Retinal pigment epithelial cell (primary cell): ENCODE measurements around the gene GBGT1.
"Not testable (repeated sequence)": the region's sequence is repeated elsewhere in the genome, so short reads cannot be mapped to it uniquely, and the experiment has no call there.

Source experiments
- DNase-seq: peaks from one replicate; pipeline ENCODE4 v3.0.0-alpha.2; 2010; ENCODE audit warnings: low read depth
- H3K4me3 ChIP-seq: 2 replicates; pipeline ENCODE4 v1.5.1; 2011; ENCODE audit warnings: mild to moderate bottlenecking, low read length, control low read depth, moderate library complexity
- CTCF ChIP-seq: conservative IDR thresholded peaks from 2 replicates; pipeline ENCODE4 v1.5.1; 2011; ENCODE audit warnings: low read depth, low read length, control low read depth, inconsistent platforms

GBGT1 gene

GRCh38 chr9:133163504-133164172 is at the start of gene GBGT1:
TSS of gene GBGT1 (minus strand) at chr9:133163914. CDS start at chr9:133162412, 1,502 bp downstream.
- H3K4me3 ChIP-seq = peak within 1 kb of the TSS; percentile 59
- DNase-seq = no peak
- TF ChIP-seq CTCF = no peak

GRCh38 chr9:133210609-133211008 is 46.9 kb upstream of the GBGT1 start:
- no peak for TF ChIP-seq CTCF
- H3K4me3 ChIP-seq = no peak overlapping the region
- no peak for DNase-seq

GRCh38 chr9:133210202-133210532 is 46.5 kb upstream of the GBGT1 start:
- TF ChIP-seq CTCF = no peak
- no peak for DNase-seq
- H3K4me3 ChIP-seq = no peak overlapping the region

GRCh38 chr9:133209327-133210201 is 45.9 kb upstream of the GBGT1 start:
- not testable (repeated sequence) for H3K4me3 ChIP-seq, DNase-seq

GRCh38 chr9:133208880-133209300 is 45.2 kb upstream of the GBGT1 start, which contains the start of gene OBP2B:
TSS of gene OBP2B (minus strand) at chr9:133209250. CDS start at chr9:133209199, 51 bp downstream.
- not testable (repeated sequence) for DNase-seq, H3K4me3 ChIP-seq

- not testable (repeated sequence) for H3K4me3 ChIP-seq, DNase-seq
Measured at GRCh38 chr9:133208171-133208879, 44.6 kb upstream of the GBGT1 start.

GRCh38 chr9:133207540-133208170 is 43.9 kb upstream of the GBGT1 start:
- TF ChIP-seq CTCF = no peak
- DNase-seq = no peak
- no peak overlapping the region for H3K4me3 ChIP-seq

- no peak for DNase-seq
- TF ChIP-seq CTCF = no peak
- no peak overlapping the region for H3K4me3 ChIP-seq
Measured at GRCh38 chr9:133207021-133207531, 43.4 kb upstream of the GBGT1 start.
